GM12878 (cell line): Measurements from ENCODE around the gene KIFAP3. TPM values are rescaled to one million over a fixed set of nuclear protein-coding genes. Genes with fewer than 3 reads are reported as not detected.
A peak's percentile ranks its signal among the peaks of the same experiment; 100 is the strongest.

Source experiments
- ATAC-seq: fragments of 200-7000 bp; cut with Tn5 transposase; 3 replicates; pipeline ENCODE4 v1.9.1; 2020; ENCODE audit warnings: mild to moderate bottlenecking, moderate library complexity
- BruUV-seq: library from RNA; stranded (reverse); fragments of 400-500 nt; replicated peaks from 2 replicates; lab custom pipeline; 2021; lab: Mats Ljungman, UMichigan
- CTCF ChIA-PET: fragments of 300-600 bp; sonication (Branson Sonifier 250); formaldehyde crosslinking; extraction: SDS; loops from one replicate; lab custom pipeline; 2021; ENCODE audit warnings: inconsistent platforms; lab: Yijun Ruan, JAX
- POLR2A ChIA-PET: fragments of 350-600 bp; formaldehyde crosslinking; extraction: SDS; loops from one replicate; lab custom pipeline; 2021; ENCODE audit warnings: inconsistent platforms; lab: Charles Lee
- RAD21 ChIA-PET: fragments of 300-600 bp; sonication (Branson Sonifier 250); formaldehyde crosslinking; loops from one replicate; lab custom pipeline; 2023; ENCODE audit warnings: antibody characterized with exemption; ENCODE audit not compliant: unreplicated experiment; lab: Charles Lee
- SMC1A ChIA-PET: fragments of 300-600 bp; sonication (Branson Sonifier 250); formaldehyde crosslinking; loops from one replicate; lab custom pipeline; 2023; ENCODE audit not compliant: unreplicated experiment, uncharacterized antibody; lab: Charles Lee
- DNase-seq: peaks from one replicate; pipeline ENCODE4 v3.0.0-alpha.2; 2011; ENCODE audit warnings: low read depth, low spot score
- FAIRE-seq: peaks from 3 replicates; lab custom pipeline; 2011; peaks lifted over from hg19 to GRCh38; lab: Jason Lieb, UNC
- H2AFZ ChIP-seq: 2 replicates; pipeline ENCODE4 v1.6.0; 2011; ENCODE audit warnings: low read depth, low read length, control low read depth; ENCODE audit not compliant: control insufficient read depth
- H3K27ac ChIP-seq: 2 replicates; pipeline ENCODE4 v1.5.1; 2011; ENCODE audit warnings: control low read depth; ENCODE audit not compliant: control insufficient read depth, insufficient read depth
- H3K27me3 ChIP-seq, 2 experiments: replicated peaks in 1 of 2; 2 replicates each; pipeline versions ENCODE4 v1.6.0 to v1.6.1; 2011; ENCODE audit warnings: low read length in 1 of 2; ENCODE audit not compliant: control insufficient read depth in 2 of 2, insufficient read depth in 2 of 2
- H3K36me3 ChIP-seq, 2 experiments: 2 replicates each; pipeline ENCODE4 v1.5.1; 2011; ENCODE audit warnings: low read length in 1 of 2; ENCODE audit not compliant: control insufficient read depth in 2 of 2, insufficient read depth in 2 of 2
- H3K4me1 ChIP-seq: 2 replicates; pipeline ENCODE4 v1.6.1; 2011; ENCODE audit warnings: mild to moderate bottlenecking, low read length, moderate library complexity, mixed read lengths; ENCODE audit not compliant: control insufficient read depth, insufficient read depth
- H3K4me2 ChIP-seq: 2 replicates; pipeline ENCODE4 v1.6.0; 2011; ENCODE audit warnings: control low read depth; ENCODE audit not compliant: control insufficient read depth, insufficient read depth
- H3K4me3 ChIP-seq: fragments of 200-600 bp; sonication (generic); 2 replicates; pipeline ENCODE4 v1.5.1; 2016
- H3K79me2 ChIP-seq: 2 replicates; pipeline ENCODE4 v1.6.0; 2011; ENCODE audit warnings: low read length; ENCODE audit not compliant: control insufficient read depth, insufficient read depth
- H3K9ac ChIP-seq: 2 replicates; pipeline ENCODE4 v1.8.0; 2011; ENCODE audit warnings: low read length, control low read depth, mixed read lengths; ENCODE audit not compliant: control insufficient read depth, insufficient read depth
- H3K9me3 ChIP-seq: replicated peaks from 3 replicates; pipeline ENCODE4 v1.5.1; 2011; ENCODE audit warnings: mild to moderate bottlenecking, low read length; ENCODE audit not compliant: control insufficient read depth, insufficient read depth
- H4K20me1 ChIP-seq: 2 replicates; pipeline ENCODE4 v1.6.0; 2011; ENCODE audit not compliant: control insufficient read depth, insufficient read depth
- DPF2 ChIP-seq: fragments of 450-650 bp; IDR thresholded peaks from 2 replicates; pipeline ENCODE4 v1.6.1; 2017; ENCODE audit warnings: mild to moderate bottlenecking
- E2F4 ChIP-seq: IDR thresholded peaks from 2 replicates; pipeline ENCODE4 v1.6.1; 2012; ENCODE audit warnings: low read depth, low read length, improper control_type of control experiment
- FOXM1 ChIP-seq: IDR thresholded peaks from 2 replicates; pipeline ENCODE4 v1.6.1; 2012; ENCODE audit warnings: low read depth, mild to moderate bottlenecking, inconsistent platforms, low read length, moderate library complexity
- KLF5 ChIP-seq: fragments of 450-650 bp; IDR thresholded peaks from 2 replicates; pipeline ENCODE4 v1.6.1; 2014; ENCODE audit warnings: mild to moderate bottlenecking; ENCODE audit not compliant: partially characterized antibody
- MEF2B ChIP-seq: fragments of 450-650 bp; IDR thresholded peaks from 2 replicates; pipeline ENCODE4 v1.6.1; 2018; ENCODE audit warnings: mild to moderate bottlenecking, moderate library complexity; ENCODE audit not compliant: partially characterized antibody, poor library complexity, severe bottlenecking
- NR2C1 ChIP-seq: fragments of 450-650 bp; IDR thresholded peaks from 2 replicates; pipeline ENCODE4 v1.6.1; 2017; ENCODE audit warnings: antibody characterized with exemption, mild to moderate bottlenecking, moderate library complexity
- SPI1 ChIP-seq: IDR thresholded peaks from 2 replicates; pipeline ENCODE4 v1.6.1; 2011; ENCODE audit warnings: low read depth, mild to moderate bottlenecking, low read length, moderate library complexity, borderline replicate concordance; ENCODE audit not compliant: insufficient read depth
- WGBS: methylation state at CpG from one replicate; pipeline ENCODE4 v1.1.6; 2016; ENCODE audit warnings: low lambda C conversion rate; ENCODE audit not compliant: insufficient replicate concordance, insufficient coverage; ENCODE audit errors: missing lambda C conversion rate; 5-methylcytosine and 5-hydroxymethylcytosine counted together
- in situ Hi-C: fragments of 300-500 bp; cut with MboI; formaldehyde crosslinking; loops from 9 replicates; pipeline ENCODE4 v1.14.3; 2018; ENCODE audit warnings: mixed read lengths
- intact Hi-C: fragments of 100-400 bp; cut with micrococcal nuclease; formaldehyde crosslinking; loops from one replicate; pipeline ENCODE4 v1.14.2; 2022; ENCODE audit not compliant: unreplicated experiment
- polyA plus RNA-seq, 11 experiments: library from polyadenylated mRNA; depleted of rRNA in 4 of 11; unstranded in 6 of 11; stranded (reverse) in 5 of 11; fragments of >200 nt; fragmentation: Nextera tagmentation in 4 of 11; fragmentation: Illumina TruSeq in 1 of 11; extraction: Ambion mirVana in 4 of 11; extraction: Trizol in 1 of 11; gene quantifications; 1 replicate in 1 of 11; 2 replicates in 10 of 11; pipeline versions ENCODE4 v1.2.1 to v1.2.3, GENCODE V29; 2011 to 2016; ENCODE audit warnings: inconsistent platforms in 2 of 11, missing spikeins in 2 of 11, low read depth in 1 of 11
- total RNA-seq, 4 experiments: library from RNA; depleted of rRNA in 3 of 4; stranded (reverse); fragments of >200 nt in 3 of 4; fragmentation: Illumina TruSeq in 1 of 4; extraction: Trizol in 1 of 4; gene quantifications; 2 replicates each; pipeline versions ENCODE4 v1.2.1 to v1.2.3, GENCODE V29; 2013 to 2021
- TF ChIP-seq, protein P1 (sequence below): IDR thresholded peaks from 2 replicates; pipeline ENCODE4 v1.6.1; 2012; ENCODE audit warnings: improper control_type of control experiment, low read depth, low read length; ENCODE audit not compliant: insufficient replicate concordance

Gene KIFAP3
- total and polyA plus RNA-seq, 10 of the 15 experiments (the other 5 are each of a cell fraction or from before 2014, with no cell fraction given): 13.7 to 100 (median 18.9) TPM

GRCh38 chr1:169974067-169974466, 100.4 kb downstream of the KIFAP3 start (continued):
- TF ChIP-seq NR2C1: no peak
- peak; percentile 83 for TF ChIP-seq SPI1
- TF ChIP-seq MEF2B: no peak

DNA sequence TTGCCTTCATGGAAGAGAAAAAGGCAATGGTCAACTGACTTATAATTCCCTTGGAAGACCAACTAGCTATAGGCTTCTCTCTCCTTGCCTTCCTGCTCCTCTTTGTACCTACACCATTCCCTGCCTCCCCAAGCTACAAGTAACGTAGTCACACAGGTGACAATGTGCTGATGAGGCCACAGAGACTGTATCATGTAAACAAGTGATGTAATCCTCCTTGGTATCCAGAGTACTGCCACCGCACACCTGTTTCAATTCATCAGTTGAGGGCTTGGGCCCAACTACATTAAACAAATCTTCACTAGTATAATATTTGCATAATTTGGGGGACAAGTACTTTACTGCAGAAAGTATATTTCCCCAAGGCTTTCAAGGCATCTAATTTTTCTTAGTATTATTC, 104.4 kb downstream of the KIFAP3 start:
- Histone ChIP-seq H3K27me3 (no peaks in the 10 kb centered on the region), H3K4me3 (no peak overlapping the region), H3K27ac (no peak overlapping the region), H3K4me1 (no peaks in the 10 kb centered on the region), H3K4me2 (no peak overlapping the region), H2AFZ (no peak overlapping the region), H4K20me1 (no peaks in the 10 kb centered on the region), H3K9me3 (no peaks in the 10 kb centered on the region), H3K36me3 (no peaks in the 10 kb centered on the region), H3K9ac (no peak overlapping the region), H3K79me2 (no peaks in the 10 kb centered on the region)
- ATAC-seq (no peak), FAIRE-seq (no peak), DNase-seq (no peak)
- WGBS: 100% methylated on average over 2 of the region's 2 CpGs
- CTCF ChIA-PET: interaction anchor here (1.1 kb wide), 1 partner anchor 41 kb away, joined by 3 read pairs; no protein-coding TSS in a partner anchor
- BruUV-seq: no TSS peak
- TF ChIP-seq DPF2 (no peak), KLF5 (no peak)
- POLR2A ChIA-PET: no interaction called here
- in situ Hi-C loops: no loop called here
- intact Hi-C loops: no loop called here
- SMC1A ChIA-PET: interaction anchor here (0.7 to 1.9 kb wide), 5 partner anchors 8 to 78 kb away, joined by 3 to 10 read pairs (median 3); no protein-coding TSS in a partner anchor
- RAD21 ChIA-PET: no interaction called here

DNA sequence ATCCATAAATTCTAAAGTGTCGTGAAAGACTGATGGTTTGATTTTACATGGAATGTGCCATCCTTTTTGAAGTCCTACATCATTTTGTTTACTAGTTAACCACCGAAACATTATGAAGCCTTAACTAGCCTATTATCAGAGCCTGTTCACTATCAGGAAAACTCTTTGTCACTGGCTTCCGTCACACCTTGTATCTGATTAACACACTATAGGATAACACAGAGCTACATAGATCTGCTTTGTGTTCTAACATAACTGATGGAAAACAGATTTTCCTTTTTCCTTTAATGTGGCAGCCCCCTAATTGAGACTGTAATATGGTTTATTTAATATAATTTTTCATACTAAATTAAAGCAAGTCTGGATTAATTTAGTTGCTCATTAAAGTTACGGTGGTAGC, 106.3 kb downstream of the KIFAP3 start:
- ATAC-seq (no peak), DNase-seq (no peak), FAIRE-seq (no peak)
- Histone ChIP-seq H3K9me3 (no peaks in the 10 kb centered on the region), H4K20me1 (no peaks in the 10 kb centered on the region), H3K4me3 (no peak overlapping the region), H3K79me2 (no peaks in the 10 kb centered on the region), H2AFZ (no peak overlapping the region), H3K27me3 (no peaks in the 10 kb centered on the region), H3K4me2 (no peak overlapping the region), H3K36me3 (no peaks in the 10 kb centered on the region), H3K4me1 (no peaks in the 10 kb centered on the region), H3K9ac (no peak overlapping the region), H3K27ac (no peak overlapping the region)
- WGBS: 75% methylated on average over 4 of the region's 4 CpGs
- intact Hi-C loops (no loop called here), in situ Hi-C loops (no loop called here)
- ChIA-PET POLR2A (no interaction called here), CTCF (interaction anchor here (1.0 to 2.2 kb wide), 4 partner anchors 8 to 28 kb away, joined by 3 to 4 read pairs (median 4); no protein-coding TSS in a partner anchor), RAD21 (no interaction called here), SMC1A (interaction anchor here (1.4 to 2.2 kb wide), 2 partner anchors 8 to 10 kb away, joined by 4 to 6 read pairs; no protein-coding TSS in a partner anchor)
- BruUV-seq: no TSS peak
- TF ChIP-seq, protein P1, sequence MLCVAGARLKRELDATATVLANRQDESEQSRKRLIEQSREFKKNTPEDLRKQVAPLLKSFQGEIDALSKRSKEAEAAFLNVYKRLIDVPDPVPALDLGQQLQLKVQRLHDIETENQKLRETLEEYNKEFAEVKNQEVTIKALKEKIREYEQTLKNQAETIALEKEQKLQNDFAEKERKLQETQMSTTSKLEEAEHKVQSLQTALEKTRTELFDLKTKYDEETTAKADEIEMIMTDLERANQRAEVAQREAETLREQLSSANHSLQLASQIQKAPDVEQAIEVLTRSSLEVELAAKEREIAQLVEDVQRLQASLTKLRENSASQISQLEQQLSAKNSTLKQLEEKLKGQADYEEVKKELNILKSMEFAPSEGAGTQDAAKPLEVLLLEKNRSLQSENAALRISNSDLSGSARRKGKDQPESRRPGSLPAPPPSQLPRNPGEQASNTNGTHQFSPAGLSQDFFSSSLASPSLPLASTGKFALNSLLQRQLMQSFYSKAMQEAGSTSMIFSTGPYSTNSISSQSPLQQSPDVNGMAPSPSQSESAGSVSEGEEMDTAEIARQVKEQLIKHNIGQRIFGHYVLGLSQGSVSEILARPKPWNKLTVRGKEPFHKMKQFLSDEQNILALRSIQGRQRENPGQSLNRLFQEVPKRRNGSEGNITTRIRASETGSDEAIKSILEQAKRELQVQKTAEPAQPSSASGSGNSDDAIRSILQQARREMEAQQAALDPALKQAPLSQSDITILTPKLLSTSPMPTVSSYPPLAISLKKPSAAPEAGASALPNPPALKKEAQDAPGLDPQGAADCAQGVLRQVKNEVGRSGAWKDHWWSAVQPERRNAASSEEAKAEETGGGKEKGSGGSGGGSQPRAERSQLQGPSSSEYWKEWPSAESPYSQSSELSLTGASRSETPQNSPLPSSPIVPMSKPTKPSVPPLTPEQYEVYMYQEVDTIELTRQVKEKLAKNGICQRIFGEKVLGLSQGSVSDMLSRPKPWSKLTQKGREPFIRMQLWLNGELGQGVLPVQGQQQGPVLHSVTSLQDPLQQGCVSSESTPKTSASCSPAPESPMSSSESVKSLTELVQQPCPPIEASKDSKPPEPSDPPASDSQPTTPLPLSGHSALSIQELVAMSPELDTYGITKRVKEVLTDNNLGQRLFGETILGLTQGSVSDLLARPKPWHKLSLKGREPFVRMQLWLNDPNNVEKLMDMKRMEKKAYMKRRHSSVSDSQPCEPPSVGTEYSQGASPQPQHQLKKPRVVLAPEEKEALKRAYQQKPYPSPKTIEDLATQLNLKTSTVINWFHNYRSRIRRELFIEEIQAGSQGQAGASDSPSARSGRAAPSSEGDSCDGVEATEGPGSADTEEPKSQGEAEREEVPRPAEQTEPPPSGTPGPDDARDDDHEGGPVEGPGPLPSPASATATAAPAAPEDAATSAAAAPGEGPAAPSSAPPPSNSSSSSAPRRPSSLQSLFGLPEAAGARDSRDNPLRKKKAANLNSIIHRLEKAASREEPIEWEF: no peak
- TF ChIP-seq FOXM1: no peak
- TF ChIP-seq E2F4: no peak
